Breast epithelium (tissue), 3 donors: Measurements from ENCODE around the gene NCKAP5.

Source experiments
- CTCF ChIP-seq, 3 donors: fragments of 450-650 bp; IDR thresholded peaks; one replicate each; pipeline ENCODE4 v1.5.1; 2016 to 2017; ENCODE audit warnings: antibody characterized with exemption in 3 of 3, mild to moderate bottlenecking in 3 of 3, moderate library complexity in 3 of 3
- POLR2A ChIP-seq: fragments of 450-650 bp; IDR thresholded peaks from one replicate; pipeline ENCODE4 v1.6.1; 2016; ENCODE audit warnings: antibody characterized with exemption, mild to moderate bottlenecking, moderate library complexity
- POLR2AphosphoS5 ChIP-seq, 3 donors: sonication (generic); formaldehyde crosslinking; IDR thresholded peaks; one replicate each; pipeline ENCODE4 v1.6.1; 2017; ENCODE audit warnings: antibody characterized with exemption in 3 of 3

- TF ChIP-seq POLR2A = no peak
- no peak for TF ChIP-seq CTCF (IDR thresholded peaks at IDR 0.05)
- no peak for TF ChIP-seq POLR2AphosphoS5 (IDR thresholded peaks at IDR 0.05)
Measured at GRCh38 chr2:133039531-133039930, 528.7 kb downstream of the NCKAP5 start.
